OCI-M1 (cell line): ENCODE data around the gene ADAMTS14.

Experiments
- DNase-seq: peaks from one replicate; lab custom pipeline; 2025; lab: John Stamatoyannopoulos, UW

Gene ADAMTS14

GRCh38 chr10:70675496-70676161 is 3.3 kb downstream of the ADAMTS14 start:
- no peak for DNase-seq

GRCh38 chr10:70676511-70676910 is 4.2 kb downstream of the ADAMTS14 start:
- no peak for DNase-seq

- DNase-seq, result no peak
Observed at GRCh38 chr10:70677016-70677415, 4.7 kb downstream of the ADAMTS14 start.

GRCh38 chr10:70677620-70678249 is 5.4 kb downstream of the ADAMTS14 start:
- DNase-seq, result no peak

GRCh38 chr10:70678250-70678635 is 5.9 kb downstream of the ADAMTS14 start:
- DNase-seq, result no peak

- DNase-seq, result no peak
Observed at GRCh38 chr10:70678757-70679489, 6.6 kb downstream of the ADAMTS14 start.

- no peak for DNase-seq
Observed at GRCh38 chr10:70679498-70679897, 7.2 kb downstream of the ADAMTS14 start.

- DNase-seq, result no peak
Observed at GRCh38 chr10:70680899-70681730, 8.8 kb downstream of the ADAMTS14 start.

- DNase-seq, result no peak
Observed at GRCh38 chr10:70681731-70682005, 9.4 kb downstream of the ADAMTS14 start.

GRCh38 chr10:70682920-70683600 is 10.8 kb downstream of the ADAMTS14 start:
- peak; percentile 31 for DNase-seq

- no peak for DNase-seq
Observed at GRCh38 chr10:70683601-70683934, 11.3 kb downstream of the ADAMTS14 start.

- no peak for DNase-seq
Observed at GRCh38 chr10:70683940-70684339, 11.6 kb downstream of the ADAMTS14 start.

GRCh38 chr10:70684374-70684773 is 12.1 kb downstream of the ADAMTS14 start:
- DNase-seq, result no peak

GRCh38 chr10:70684839-70685454 is 12.6 kb downstream of the ADAMTS14 start:
- DNase-seq, result no peak

GRCh38 chr10:70685455-70685911 is 13.2 kb downstream of the ADAMTS14 start:
- DNase-seq, result no peak

- no peak for DNase-seq
Observed at GRCh38 chr10:70688828-70689227, 16.5 kb downstream of the ADAMTS14 start.

GRCh38 chr10:70689661-70690060 is 17.4 kb downstream of the ADAMTS14 start:
- no peak for DNase-seq

- no peak for DNase-seq
Observed at GRCh38 chr10:70690589-70690988, 18.3 kb downstream of the ADAMTS14 start.

GRCh38 chr10:70691611-70692010 is 19.3 kb downstream of the ADAMTS14 start:
- DNase-seq, result no peak

- peak; percentile 37 for DNase-seq
Observed at GRCh38 chr10:70692043-70692603, 19.8 kb downstream of the ADAMTS14 start.
